ENCODE measurements around the gene CLDN1.

The CLDN1 gene

DNA sequence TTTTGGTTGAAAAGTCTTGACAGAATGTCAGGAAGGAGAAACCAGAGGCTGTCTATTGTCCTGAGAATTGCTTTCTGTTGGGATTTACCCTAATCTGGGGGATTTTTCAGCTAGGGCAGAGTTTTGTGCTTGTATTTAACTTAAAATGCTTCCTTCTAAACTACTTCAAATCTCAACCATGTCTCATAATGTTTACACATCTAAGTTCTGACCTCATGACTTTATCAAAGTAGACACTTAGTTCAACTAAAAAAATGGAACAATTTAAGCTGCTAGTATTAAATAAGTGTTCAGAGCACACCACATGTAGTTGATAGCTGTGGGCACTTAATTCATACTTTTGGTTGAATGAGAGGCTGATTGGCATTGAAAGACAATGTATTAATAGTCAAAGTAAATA, 28.2 kb downstream of the CLDN1 start:
- Histone ChIP-seq H3K27me3 (replicated peaks; ENCODE audit: insufficient read depth, low read length) (no peaks in the 10 kb centered on the region), H3K4me2 (ENCODE audit: low read depth, low read length) (no peak overlapping the region), H3K4me1 (ENCODE audit: low read length) (no peaks in the 10 kb centered on the region), H3K27ac (ENCODE audit: low read length) (no peak overlapping the region), H3F3A (ENCODE audit: insufficient read depth, low read length) (no peaks in the 10 kb centered on the region), H3K9me2 (replicated peaks; ENCODE audit: insufficient read depth, low read length) (no peaks in the 10 kb centered on the region), H3K9ac (ENCODE audit: low read length) (no peak overlapping the region), H3K79me2 (ENCODE audit: low read length) (no peaks in the 10 kb centered on the region), H2AFZ (ENCODE audit: low read length) (no peak overlapping the region), H3K36me3 (replicated peaks; ENCODE audit: insufficient read depth, low read length) (no peaks in the 10 kb centered on the region), H3K4me3 (ENCODE audit: low read length) (no peak overlapping the region), H3K9me3 (replicated peaks; ENCODE audit: insufficient read depth, low read length) (no peaks in the 10 kb centered on the region), H4K20me1 (ENCODE audit: insufficient read depth, low read length) (no peaks in the 10 kb centered on the region)
- TF ChIP-seq EZH2phosphoT487 (IDR thresholded peaks at IDR 0.05; ENCODE audit: low read length): no peak
- no peak for TF ChIP-seq EZH2 (optimal IDR thresholded peaks at IDR 0.05; ENCODE audit: low read depth, low read length)
- TF ChIP-seq, protein P1, sequence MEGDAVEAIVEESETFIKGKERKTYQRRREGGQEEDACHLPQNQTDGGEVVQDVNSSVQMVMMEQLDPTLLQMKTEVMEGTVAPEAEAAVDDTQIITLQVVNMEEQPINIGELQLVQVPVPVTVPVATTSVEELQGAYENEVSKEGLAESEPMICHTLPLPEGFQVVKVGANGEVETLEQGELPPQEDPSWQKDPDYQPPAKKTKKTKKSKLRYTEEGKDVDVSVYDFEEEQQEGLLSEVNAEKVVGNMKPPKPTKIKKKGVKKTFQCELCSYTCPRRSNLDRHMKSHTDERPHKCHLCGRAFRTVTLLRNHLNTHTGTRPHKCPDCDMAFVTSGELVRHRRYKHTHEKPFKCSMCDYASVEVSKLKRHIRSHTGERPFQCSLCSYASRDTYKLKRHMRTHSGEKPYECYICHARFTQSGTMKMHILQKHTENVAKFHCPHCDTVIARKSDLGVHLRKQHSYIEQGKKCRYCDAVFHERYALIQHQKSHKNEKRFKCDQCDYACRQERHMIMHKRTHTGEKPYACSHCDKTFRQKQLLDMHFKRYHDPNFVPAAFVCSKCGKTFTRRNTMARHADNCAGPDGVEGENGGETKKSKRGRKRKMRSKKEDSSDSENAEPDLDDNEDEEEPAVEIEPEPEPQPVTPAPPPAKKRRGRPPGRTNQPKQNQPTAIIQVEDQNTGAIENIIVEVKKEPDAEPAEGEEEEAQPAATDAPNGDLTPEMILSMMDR (IDR thresholded peaks at IDR 0.05; ENCODE audit: low read length): no peak
- DNase-seq: no peak

DNA sequence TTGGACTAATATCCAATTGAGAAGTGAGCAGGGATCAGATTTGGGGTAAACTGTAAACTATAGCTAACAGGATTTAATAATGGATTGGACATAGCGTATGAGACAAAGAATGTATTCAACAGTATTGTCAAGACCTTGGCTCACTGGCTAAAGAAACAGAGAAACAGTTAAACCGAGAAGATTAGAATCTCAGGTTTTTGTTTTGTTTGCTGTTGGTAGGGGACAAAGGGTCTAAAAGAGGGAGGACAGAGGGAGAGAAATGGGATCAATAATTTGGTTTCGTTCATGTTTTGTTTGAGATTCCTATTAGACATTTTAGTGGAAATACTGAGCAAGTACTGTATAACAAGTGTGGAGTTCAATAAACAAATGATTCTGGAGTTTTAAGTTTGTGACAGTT, 28.6 kb downstream of the CLDN1 start:
- Histone ChIP-seq H3K27ac (ENCODE audit: low read length) (no peak overlapping the region), H3K27me3 (replicated peaks; ENCODE audit: insufficient read depth, low read length) (no peaks in the 10 kb centered on the region), H3K79me2 (ENCODE audit: low read length) (no peaks in the 10 kb centered on the region), H4K20me1 (ENCODE audit: insufficient read depth, low read length) (no peaks in the 10 kb centered on the region), H2AFZ (ENCODE audit: low read length) (no peak overlapping the region), H3K9me2 (replicated peaks; ENCODE audit: insufficient read depth, low read length) (no peaks in the 10 kb centered on the region), H3K36me3 (replicated peaks; ENCODE audit: insufficient read depth, low read length) (no peaks in the 10 kb centered on the region), H3K9ac (ENCODE audit: low read length) (no peak overlapping the region), H3F3A (ENCODE audit: insufficient read depth, low read length) (no peaks in the 10 kb centered on the region), H3K4me3 (ENCODE audit: low read length) (no peak overlapping the region), H3K4me1 (ENCODE audit: low read length) (no peaks in the 10 kb centered on the region), H3K4me2 (ENCODE audit: low read depth, low read length) (no peak overlapping the region), H3K9me3 (replicated peaks; ENCODE audit: insufficient read depth, low read length) (no peaks in the 10 kb centered on the region)
- TF ChIP-seq, protein P1 (IDR thresholded peaks at IDR 0.05; ENCODE audit: low read length): no peak
- TF ChIP-seq EZH2 (optimal IDR thresholded peaks at IDR 0.05; ENCODE audit: low read depth, low read length): no peak
- TF ChIP-seq EZH2phosphoT487 (IDR thresholded peaks at IDR 0.05; ENCODE audit: low read length): no peak
- DNase-seq: no peak

DNA sequence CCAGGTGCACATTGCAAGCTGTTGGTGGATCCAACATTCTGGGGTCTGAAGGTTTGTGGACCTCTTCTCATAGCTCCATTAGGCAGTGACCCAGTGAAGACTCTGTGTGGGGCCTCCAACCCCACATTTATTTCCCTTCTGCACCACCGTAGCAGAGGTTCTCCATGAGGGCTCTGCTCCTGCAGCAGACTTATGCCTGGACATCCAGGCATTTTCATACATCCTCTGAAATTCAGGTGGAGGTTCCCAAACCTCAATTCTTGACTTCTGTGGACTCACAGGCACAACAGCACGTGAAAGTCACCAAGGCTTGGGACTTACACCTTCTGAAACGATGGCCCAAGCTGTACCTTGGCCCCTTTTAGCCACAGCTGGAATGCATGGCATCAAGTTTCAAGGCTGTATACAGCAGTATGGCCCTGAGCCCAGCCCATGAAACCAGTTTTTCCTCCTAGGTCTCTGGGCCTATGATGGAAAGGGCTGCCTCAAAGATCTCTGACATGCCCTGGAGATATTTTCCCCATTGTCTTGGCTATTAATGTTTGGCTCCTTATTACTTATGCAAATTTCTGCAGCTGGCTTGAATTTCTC, 30.2 kb downstream of the CLDN1 start:
- Histone ChIP-seq H3K36me3 (replicated peaks; ENCODE audit: insufficient read depth, low read length) (no peaks in the 10 kb centered on the region), H3K4me1 (ENCODE audit: low read length) (no peaks in the 10 kb centered on the region), H3K79me2 (ENCODE audit: low read length) (no peaks in the 10 kb centered on the region), H3K9ac (ENCODE audit: low read length) (no peak overlapping the region), H3K4me2 (ENCODE audit: low read depth, low read length) (no peak overlapping the region), H2AFZ (ENCODE audit: low read length) (no peak overlapping the region), H3K9me2 (replicated peaks; ENCODE audit: insufficient read depth, low read length) (no peaks in the 10 kb centered on the region), H3K9me3 (replicated peaks; ENCODE audit: insufficient read depth, low read length) (no peaks in the 10 kb centered on the region), H3F3A (ENCODE audit: insufficient read depth, low read length) (no peaks in the 10 kb centered on the region), H3K27me3 (replicated peaks; ENCODE audit: insufficient read depth, low read length) (no peaks in the 10 kb centered on the region), H3K27ac (ENCODE audit: low read length) (no peak overlapping the region), H3K4me3 (ENCODE audit: low read length) (no peak overlapping the region), H4K20me1 (ENCODE audit: insufficient read depth, low read length) (no peaks in the 10 kb centered on the region)
- no peak for DNase-seq
- no peak for TF ChIP-seq EZH2 (optimal IDR thresholded peaks at IDR 0.05; ENCODE audit: low read depth, low read length)
- TF ChIP-seq, protein P1 (IDR thresholded peaks at IDR 0.05; ENCODE audit: low read length): no peak
- no peak for TF ChIP-seq EZH2phosphoT487 (IDR thresholded peaks at IDR 0.05; ENCODE audit: low read length)

All from MM.1S (cell line).